Neural progenitor cell (in vitro differentiated cells): ENCODE data around the gene SPTBN5. TPM values are rescaled to one million over a fixed set of nuclear protein-coding genes. Genes with fewer than 3 reads are reported as not detected.
A peak's percentile ranks its signal among the peaks of the same experiment; 100 is the strongest.

Experiments used
- DNase-seq: peaks from one replicate; pipeline ENCODE4 v3.0.0-alpha.2; 2016; ENCODE audit warnings: low spot score
- H2AFZ ChIP-seq: fragments of 200-600 bp; sonication (generic); replicated peaks from 2 replicates; pipeline ENCODE4 v1.6.1; 2016; ENCODE audit warnings: antibody characterized with exemption
- H3F3A ChIP-seq: fragments of 200-600 bp; sonication (generic); 2 replicates; pipeline ENCODE4 v1.6.1; 2016; ENCODE audit warnings: antibody characterized with exemption, low read depth
- H3K27ac ChIP-seq: fragments of 200-600 bp; sonication (generic); 2 replicates; pipeline ENCODE4 v1.5.1; 2016; ENCODE audit warnings: mild to moderate bottlenecking
- H3K27me3 ChIP-seq: fragments of 200-600 bp; sonication (generic); 2 replicates; pipeline ENCODE4 v1.6.1; 2016; ENCODE audit warnings: mild to moderate bottlenecking, moderate library complexity
- H3K36me3 ChIP-seq: fragments of 200-600 bp; sonication (generic); 2 replicates; pipeline ENCODE4 v1.5.1; 2016
- H3K4me1 ChIP-seq: fragments of 200-600 bp; sonication (generic); 2 replicates; pipeline ENCODE4 v1.6.1; 2016; ENCODE audit warnings: mixed run types
- H3K4me2 ChIP-seq: fragments of 200-600 bp; sonication (generic); 2 replicates; pipeline ENCODE4 v1.6.1; 2016
- H3K4me3 ChIP-seq: fragments of 200-600 bp; sonication (generic); 2 replicates; pipeline ENCODE4 v1.5.1; 2016
- H3K79me2 ChIP-seq: fragments of 200-600 bp; sonication (generic); 2 replicates; pipeline ENCODE4 v1.6.1; 2016; ENCODE audit warnings: low read depth
- H3K9ac ChIP-seq: fragments of 200-600 bp; sonication (generic); 2 replicates; pipeline ENCODE4 v1.6.1; 2016
- H3K9me3 ChIP-seq: fragments of 200-600 bp; sonication (generic); 2 replicates; pipeline ENCODE4 v1.5.1; 2016; ENCODE audit warnings: low read depth
- H4K20me1 ChIP-seq: fragments of 200-600 bp; sonication (generic); 2 replicates; pipeline ENCODE4 v1.6.1; 2016; ENCODE audit warnings: low read depth
- H3K27ac Mint-ChIP-seq: 3 replicates; pipeline ENCODE4 v1.8.0; 2021; ENCODE audit warnings: mixed read lengths
- H3K27me3 Mint-ChIP-seq: 2 replicates; pipeline ENCODE4 v1.8.0; 2022; ENCODE audit warnings: low read depth, mild to moderate bottlenecking, inconsistent platforms, moderate library complexity, mixed read lengths; ENCODE audit not compliant: insufficient read depth
- H3K36me3 Mint-ChIP-seq: 3 replicates; pipeline ENCODE4 v1.8.0; 2021; ENCODE audit warnings: mixed read lengths
- H3K4me1 Mint-ChIP-seq: 3 replicates; pipeline ENCODE4 v1.8.0; 2021; ENCODE audit warnings: mixed read lengths
- H3K4me3 Mint-ChIP-seq: 3 replicates; pipeline ENCODE4 v1.8.0; 2021; ENCODE audit warnings: mild to moderate bottlenecking, moderate library complexity, mixed read lengths
- H3K9me3 Mint-ChIP-seq: 3 replicates; pipeline ENCODE4 v1.8.0; 2020; ENCODE audit warnings: mixed read lengths
- EZH2 ChIP-seq: fragments of 200-600 bp; sonication (generic); IDR thresholded peaks from 2 replicates; pipeline ENCODE4 v1.6.1; 2017; ENCODE audit warnings: antibody characterized with exemption, mild to moderate bottlenecking, moderate library complexity
- EZH2phosphoT487 ChIP-seq: fragments of 200-600 bp; sonication (generic); IDR thresholded peaks from 2 replicates; pipeline ENCODE4 v1.6.1; 2017; ENCODE audit warnings: antibody characterized with exemption
- total RNA-seq: library from RNA; depleted of rRNA; stranded (reverse); fragments of >200 nt; gene quantifications from 2 replicates; pipeline ENCODE4 v1.2.3, GENCODE V29; 2015; ENCODE audit warnings: low replicate concordance
- TF ChIP-seq, protein P1 (sequence below): fragments of 200-600 bp; sonication (generic); IDR thresholded peaks from 2 replicates; pipeline ENCODE4 v1.5.1; 2017; ENCODE audit warnings: antibody characterized with exemption, mild to moderate bottlenecking

The SPTBN5 gene
- total RNA-seq, 1 donor from 2014 or later, result not detected

DNA sequence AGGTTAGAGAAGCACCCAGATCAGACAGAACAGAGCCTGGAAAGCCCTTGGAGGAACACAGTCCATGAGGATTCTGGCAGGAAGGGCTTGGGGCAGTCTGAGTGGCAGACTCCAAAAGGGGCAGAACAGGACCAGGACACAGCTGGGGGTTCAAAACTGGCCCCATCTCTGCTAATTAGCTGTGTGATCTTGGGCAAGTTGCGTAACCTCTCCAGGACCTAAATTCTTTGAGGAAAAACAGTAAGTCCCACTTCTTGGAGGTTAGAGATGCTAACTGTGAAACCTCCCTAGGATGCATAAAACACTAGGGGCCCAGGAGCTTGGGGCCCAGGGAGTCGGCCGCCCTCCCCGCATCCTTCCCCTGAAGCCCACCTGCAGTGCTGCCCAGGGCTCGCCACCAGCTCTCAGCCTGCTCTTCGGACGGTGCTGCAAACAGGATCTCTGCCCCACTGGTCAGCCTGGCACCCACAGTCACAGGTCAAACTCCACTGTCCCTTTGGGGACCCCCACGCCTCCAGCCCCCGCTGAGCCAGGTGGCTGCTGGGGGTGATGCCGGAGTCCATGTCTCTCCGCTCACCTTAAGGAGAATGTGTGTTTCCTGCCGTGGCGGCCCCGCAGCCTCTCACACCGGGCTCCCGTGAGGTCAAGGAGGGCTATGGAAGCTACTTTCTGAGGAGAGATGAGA lies 43.2 kb downstream of the SPTBN5 start:
- no peak for DNase-seq
- Mint-ChIP-seq H3K4me3 (no peak overlapping the region), H3K27me3 (peaks cover 4% of the 10 kb centered on the region), H3K27ac (peak overlapping the region; percentile 87), H3K4me1 (peaks cover 9% of the 10 kb centered on the region), H3K9me3 (no peaks in the 10 kb centered on the region), H3K36me3 (peaks cover 12% of the 10 kb centered on the region)
- Histone ChIP-seq H3K36me3 (no peaks in the 10 kb centered on the region), H3K27me3 (no peaks in the 10 kb centered on the region), H3K9ac (no peak overlapping the region), H3K4me1 (peaks cover 7% of the 10 kb centered on the region), H2AFZ (no peak overlapping the region), H3K4me2 (no peak overlapping the region), H3K9me3 (no peaks in the 10 kb centered on the region), H4K20me1 (no peaks in the 10 kb centered on the region), H3F3A (no peaks in the 10 kb centered on the region), H3K79me2 (no peaks in the 10 kb centered on the region), H3K27ac (no peak overlapping the region), H3K4me3 (no peak overlapping the region)
- no peak for TF ChIP-seq EZH2
- TF ChIP-seq, protein P1, sequence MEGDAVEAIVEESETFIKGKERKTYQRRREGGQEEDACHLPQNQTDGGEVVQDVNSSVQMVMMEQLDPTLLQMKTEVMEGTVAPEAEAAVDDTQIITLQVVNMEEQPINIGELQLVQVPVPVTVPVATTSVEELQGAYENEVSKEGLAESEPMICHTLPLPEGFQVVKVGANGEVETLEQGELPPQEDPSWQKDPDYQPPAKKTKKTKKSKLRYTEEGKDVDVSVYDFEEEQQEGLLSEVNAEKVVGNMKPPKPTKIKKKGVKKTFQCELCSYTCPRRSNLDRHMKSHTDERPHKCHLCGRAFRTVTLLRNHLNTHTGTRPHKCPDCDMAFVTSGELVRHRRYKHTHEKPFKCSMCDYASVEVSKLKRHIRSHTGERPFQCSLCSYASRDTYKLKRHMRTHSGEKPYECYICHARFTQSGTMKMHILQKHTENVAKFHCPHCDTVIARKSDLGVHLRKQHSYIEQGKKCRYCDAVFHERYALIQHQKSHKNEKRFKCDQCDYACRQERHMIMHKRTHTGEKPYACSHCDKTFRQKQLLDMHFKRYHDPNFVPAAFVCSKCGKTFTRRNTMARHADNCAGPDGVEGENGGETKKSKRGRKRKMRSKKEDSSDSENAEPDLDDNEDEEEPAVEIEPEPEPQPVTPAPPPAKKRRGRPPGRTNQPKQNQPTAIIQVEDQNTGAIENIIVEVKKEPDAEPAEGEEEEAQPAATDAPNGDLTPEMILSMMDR, result no peak
- no peak for TF ChIP-seq EZH2phosphoT487

DNA sequence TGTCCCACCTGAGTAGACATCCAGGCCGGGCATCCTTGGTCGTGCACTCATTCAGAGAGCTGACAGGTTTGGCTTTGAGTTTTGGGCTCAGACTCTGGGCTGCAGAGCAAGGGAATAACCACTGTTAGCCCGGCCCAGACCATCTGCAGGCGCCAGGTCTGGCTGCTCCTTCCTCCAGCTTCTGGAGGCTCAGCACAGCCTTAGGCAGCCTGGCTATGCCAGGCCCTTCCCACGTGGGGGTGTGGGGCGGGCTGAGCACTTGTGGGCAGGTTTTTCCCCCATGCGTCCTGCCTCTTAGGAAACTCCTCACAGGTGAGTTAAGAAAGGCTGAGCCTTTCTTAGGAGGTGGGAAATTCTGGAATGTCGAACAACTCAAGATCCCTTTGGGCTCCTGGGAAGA lies 44.0 kb downstream of the SPTBN5 start:
- no peaks in the 10 kb centered on the region for H3K27me3 ChIP-seq
- H3K27ac Mint-ChIP-seq, result no peak overlapping the region

DNA sequence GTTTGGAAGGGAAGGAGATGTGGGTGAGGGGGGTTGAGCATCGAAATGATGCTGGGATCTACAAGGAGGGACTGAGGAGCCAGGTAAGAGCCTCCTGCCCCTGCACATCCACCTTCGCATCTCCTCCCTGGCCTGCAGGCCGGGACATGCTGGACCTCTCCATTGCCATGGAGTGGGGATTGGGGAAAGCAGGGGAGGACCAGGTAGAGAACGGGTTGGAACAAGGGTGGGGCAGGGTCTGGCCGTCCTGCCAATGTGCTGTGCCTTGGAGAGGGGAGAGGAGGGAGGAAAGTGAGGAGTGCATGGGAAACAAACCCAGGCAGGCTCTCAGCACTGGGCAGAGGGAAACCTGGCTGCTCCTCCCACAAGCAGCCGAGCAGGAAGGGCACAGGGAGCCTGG lies 44.6 kb downstream of the SPTBN5 start:
- Histone ChIP-seq H3K4me1 (no peaks in the 10 kb centered on the region), H3F3A (no peaks in the 10 kb centered on the region), H3K79me2 (no peaks in the 10 kb centered on the region), H3K4me2 (no peak overlapping the region), H3K27me3 (no peaks in the 10 kb centered on the region), H4K20me1 (no peaks in the 10 kb centered on the region), H3K36me3 (no peaks in the 10 kb centered on the region), H3K9ac (peak overlapping the region; percentile 27), H3K4me3 (no peak overlapping the region), H3K27ac (no peak overlapping the region), H3K9me3 (no peaks in the 10 kb centered on the region), H2AFZ (no peak overlapping the region)
- Mint-ChIP-seq H3K27me3 (peaks cover 4% of the 10 kb centered on the region), H3K27ac (no peak overlapping the region), H3K4me3 (no peak overlapping the region), H3K36me3 (peaks cover 12% of the 10 kb centered on the region), H3K4me1 (no peaks in the 10 kb centered on the region), H3K9me3 (no peaks in the 10 kb centered on the region)
- TF ChIP-seq EZH2phosphoT487, result no peak
- no peak for DNase-seq

More for the DNA sequence above, 44.0 kb downstream of the SPTBN5 start:
- no peak overlapping the region for H3K4me2 ChIP-seq
- no peaks in the 10 kb centered on the region for H3K4me1 ChIP-seq
- H3K79me2 ChIP-seq, result no peaks in the 10 kb centered on the region
- Mint-ChIP-seq H3K4me1 (peaks cover 2% of the 10 kb centered on the region), H3K4me3 (no peak overlapping the region), H3K9me3 (no peaks in the 10 kb centered on the region), H3K36me3 (peaks cover 12% of the 10 kb centered on the region), H3K27me3 (peaks cover 4% of the 10 kb centered on the region)
- no peaks in the 10 kb centered on the region for H3K36me3 ChIP-seq
- no peak overlapping the region for H3K27ac ChIP-seq
- H3K4me3 ChIP-seq, result no peak overlapping the region
- H2AFZ ChIP-seq, result no peak overlapping the region
- no peaks in the 10 kb centered on the region for H4K20me1 ChIP-seq
- TF ChIP-seq EZH2phosphoT487, result no peak
- TF ChIP-seq, protein P1, result no peak
- no peak for TF ChIP-seq EZH2
- DNase-seq, result no peak
- H3K9me3 ChIP-seq, result no peaks in the 10 kb centered on the region
- no peaks in the 10 kb centered on the region for H3F3A ChIP-seq
- H3K9ac ChIP-seq, result no peak overlapping the region

DNA sequence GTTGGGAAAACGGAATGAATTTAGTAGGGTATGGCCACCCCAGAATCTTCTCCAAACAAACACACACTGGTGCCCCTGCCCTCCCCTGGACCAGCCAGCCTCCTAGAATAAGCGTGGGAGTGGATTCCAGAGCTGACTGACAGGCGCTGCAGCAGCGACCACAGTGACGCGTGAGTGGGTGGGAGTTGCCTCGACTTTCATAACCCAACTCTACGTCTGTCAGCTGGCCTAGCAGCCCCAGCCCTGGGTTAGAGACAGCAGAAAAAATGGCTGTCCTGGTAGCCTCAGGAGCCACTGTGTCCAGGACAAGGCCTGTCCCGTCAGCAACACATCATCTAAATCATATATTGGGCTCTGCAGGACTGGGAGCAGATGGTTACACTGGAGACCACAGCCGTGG lies 45.2 kb downstream of the SPTBN5 start:
- Mint-ChIP-seq H3K9me3 (no peaks in the 10 kb centered on the region), H3K4me1 (no peaks in the 10 kb centered on the region), H3K27ac (no peak overlapping the region), H3K4me3 (no peak overlapping the region), H3K36me3 (peaks cover 12% of the 10 kb centered on the region), H3K27me3 (peaks cover under 1% of the 10 kb centered on the region)
- Histone ChIP-seq H4K20me1 (no peaks in the 10 kb centered on the region), H3K4me3 (no peak overlapping the region), H3K4me1 (no peaks in the 10 kb centered on the region), H3K27me3 (no peaks in the 10 kb centered on the region), H3K9ac (no peak overlapping the region), H3K27ac (no peak overlapping the region), H3K79me2 (no peaks in the 10 kb centered on the region), H3K9me3 (no peaks in the 10 kb centered on the region), H3K4me2 (no peak overlapping the region), H2AFZ (no peak overlapping the region), H3F3A (no peaks in the 10 kb centered on the region), H3K36me3 (no peaks in the 10 kb centered on the region)
- TF ChIP-seq, protein P1, result no peak
- TF ChIP-seq EZH2, result no peak
- no peak for TF ChIP-seq EZH2phosphoT487
- DNase-seq, result no peak
